GM18502 (cell line): Measurements from ENCODE around the gene EIF4EBP2.

Experiments used
- ATAC-seq: cut with Tn5 transposase; IDR thresholded peaks from one replicate; pipeline ENCODE4 v1.9.1; 2021; ENCODE audit warnings: mild to moderate bottlenecking; ENCODE audit not compliant: unreplicated experiment, poor library complexity

Gene EIF4EBP2

GRCh38 chr10:70457759-70458305, 53.9 kb downstream of the EIF4EBP2 start:
- ATAC-seq, result no peak

DNA sequence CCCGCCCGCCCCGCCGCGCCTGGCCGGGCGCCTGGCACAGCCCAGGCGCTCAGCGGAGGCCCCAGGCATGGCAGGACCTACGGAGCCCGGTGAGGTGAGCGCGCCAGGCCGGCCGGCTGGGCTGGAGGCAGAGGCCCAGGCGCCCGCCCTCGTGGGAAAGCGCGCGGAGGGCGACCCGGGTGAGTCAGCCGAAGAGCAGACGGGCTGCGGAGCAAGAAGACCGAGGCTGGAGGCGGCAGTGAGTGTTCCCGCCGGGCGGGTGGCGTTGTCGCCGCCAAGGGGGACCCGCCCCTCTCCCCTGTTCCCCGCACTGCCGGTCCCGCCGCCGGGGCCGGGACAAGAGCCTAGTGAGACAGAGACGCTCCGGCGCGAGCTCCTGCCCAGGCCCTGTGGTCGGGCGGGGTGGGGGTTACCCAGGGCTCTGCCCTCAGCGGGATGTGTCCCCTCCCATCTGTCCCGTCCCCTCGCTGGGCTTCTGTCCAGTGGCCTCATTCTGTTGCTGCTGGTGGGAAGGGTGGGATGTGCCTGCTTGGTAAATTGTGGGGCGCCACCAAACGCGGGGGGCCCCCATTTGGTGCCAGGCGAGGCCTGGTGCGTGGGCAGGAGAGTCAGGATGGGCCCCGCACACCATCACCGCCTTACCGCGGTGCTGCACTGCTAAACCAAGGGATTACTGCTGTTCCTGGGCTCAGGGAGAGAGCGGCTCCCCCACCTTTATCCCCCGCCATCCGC, 54.5 kb downstream of the EIF4EBP2 start:
- ATAC-seq, result no peak

GRCh38 chr10:70459061-70459773, 55.3 kb downstream of the EIF4EBP2 start:
- no peak for ATAC-seq

DNA sequence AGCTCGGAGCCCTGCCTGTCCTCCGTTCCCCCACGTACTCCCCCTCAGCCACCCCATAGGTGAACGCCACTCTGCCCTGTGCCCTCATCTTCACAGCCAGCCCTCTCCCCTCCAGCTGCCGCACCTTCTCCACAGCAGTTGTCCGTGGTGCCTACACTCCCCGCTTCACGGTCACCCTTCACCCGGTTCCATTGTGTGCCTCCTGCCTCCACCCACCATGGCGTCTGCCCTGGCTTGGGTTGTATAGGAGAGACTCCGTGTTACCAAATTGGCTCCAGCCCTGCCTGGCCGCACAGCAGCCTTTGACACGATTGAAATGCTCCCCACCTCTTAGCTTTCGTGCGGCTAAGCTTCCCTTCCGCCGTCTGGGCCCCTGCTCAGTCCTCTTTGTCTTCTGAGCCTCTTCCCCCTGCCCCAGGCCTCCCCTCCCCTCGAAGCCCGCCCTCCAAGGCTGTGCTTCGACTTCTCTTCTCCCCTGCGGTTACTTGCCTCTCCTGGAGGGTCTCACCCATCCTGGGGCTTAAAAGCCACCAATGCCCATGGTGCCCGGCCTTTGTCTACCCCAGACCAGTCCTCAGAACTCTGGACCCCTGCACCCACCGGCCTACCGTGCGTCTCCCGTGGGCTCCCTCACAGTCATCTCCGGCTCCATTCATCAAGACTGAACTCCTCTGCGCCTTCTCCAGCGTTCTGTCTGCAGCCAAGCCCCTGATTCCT, 56.0 kb downstream of the EIF4EBP2 start:
- no peak for ATAC-seq

- no peak for ATAC-seq
These were observed 57.7 kb downstream of the EIF4EBP2 start for GRCh38 chr10:70461397-70462348.

- ATAC-seq, result no peak
These were observed 58.5 kb downstream of the EIF4EBP2 start for GRCh38 chr10:70462349-70462984.

DNA sequence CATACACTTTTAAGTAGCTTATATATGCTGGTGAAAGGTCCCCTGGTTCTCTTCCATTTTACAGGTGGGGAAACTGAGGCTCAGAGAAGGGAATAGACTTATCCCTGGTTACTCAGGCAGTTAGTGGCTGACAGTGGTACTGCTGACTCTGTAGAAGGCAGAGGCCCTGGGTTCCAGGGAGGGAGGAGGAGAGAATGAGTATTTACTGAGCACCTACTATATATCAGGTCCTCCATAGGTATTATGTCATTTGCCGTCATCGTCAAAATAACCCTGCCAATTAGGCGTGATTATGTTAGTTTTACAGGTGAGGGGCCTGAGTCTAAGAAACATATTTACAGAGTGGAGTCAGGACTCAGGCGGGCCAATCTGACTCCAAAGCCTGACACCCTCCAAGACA, 61.3 kb downstream of the EIF4EBP2 start:
- no peak for ATAC-seq

- ATAC-seq, result no peak
These were observed 61.9 kb downstream of the EIF4EBP2 start for GRCh38 chr10:70465832-70466231.

DNA sequence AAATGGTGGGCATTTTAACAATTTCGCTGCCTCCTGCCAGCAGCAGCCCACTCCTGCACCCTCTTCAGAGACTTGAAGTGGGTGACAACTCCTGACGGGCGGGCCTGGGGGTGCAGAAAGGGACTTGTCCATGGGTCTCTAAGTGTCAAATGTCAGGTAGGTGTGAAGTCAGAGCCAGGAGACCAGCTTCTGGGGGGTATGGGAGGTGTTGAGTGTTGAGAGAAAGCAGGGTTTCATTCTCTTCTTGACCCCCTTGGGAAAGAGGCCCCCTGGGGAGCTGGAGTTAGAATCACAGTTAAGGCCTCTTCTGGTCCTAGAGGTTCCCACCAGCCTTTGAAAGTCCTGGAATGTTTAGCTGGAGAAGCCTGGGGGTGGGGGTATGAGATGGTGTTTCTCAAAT, 63.0 kb downstream of the EIF4EBP2 start:
- ATAC-seq, result no peak

DNA sequence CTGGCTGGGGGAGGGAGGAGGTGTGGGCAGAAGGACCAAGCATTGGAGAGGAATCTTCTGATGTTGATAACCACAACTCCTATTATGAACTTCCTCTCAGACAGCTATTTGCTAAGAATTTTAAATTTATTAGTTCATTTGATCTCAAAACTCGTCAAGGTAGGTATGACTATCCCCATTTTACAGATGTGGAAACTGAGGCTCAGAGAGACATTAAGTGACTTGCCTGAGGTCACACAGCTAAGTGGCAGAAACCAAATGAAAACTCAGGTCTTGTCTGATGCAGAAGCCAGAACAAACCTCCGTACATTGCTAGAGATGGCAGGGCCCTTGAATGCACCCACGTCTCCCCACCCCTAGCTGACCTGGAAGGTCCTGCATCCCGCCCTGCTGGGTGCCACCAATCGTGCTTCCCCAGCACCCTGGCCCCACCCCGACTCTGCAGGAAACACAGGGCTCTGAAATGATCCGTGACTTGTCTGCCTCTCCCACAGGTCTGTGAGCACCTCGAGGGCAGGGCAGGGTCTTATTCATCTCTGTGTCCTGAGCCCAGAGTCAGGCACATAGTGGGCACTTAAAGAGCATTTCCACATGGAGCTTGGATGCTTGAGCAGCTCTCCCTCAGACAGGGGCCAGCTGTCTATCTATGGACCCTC, 69.0 kb downstream of the EIF4EBP2 start:
- ATAC-seq, result no peak

- ATAC-seq, result no peak
These were observed 70.8 kb downstream of the EIF4EBP2 start for GRCh38 chr10:70474780-70475179.

DNA sequence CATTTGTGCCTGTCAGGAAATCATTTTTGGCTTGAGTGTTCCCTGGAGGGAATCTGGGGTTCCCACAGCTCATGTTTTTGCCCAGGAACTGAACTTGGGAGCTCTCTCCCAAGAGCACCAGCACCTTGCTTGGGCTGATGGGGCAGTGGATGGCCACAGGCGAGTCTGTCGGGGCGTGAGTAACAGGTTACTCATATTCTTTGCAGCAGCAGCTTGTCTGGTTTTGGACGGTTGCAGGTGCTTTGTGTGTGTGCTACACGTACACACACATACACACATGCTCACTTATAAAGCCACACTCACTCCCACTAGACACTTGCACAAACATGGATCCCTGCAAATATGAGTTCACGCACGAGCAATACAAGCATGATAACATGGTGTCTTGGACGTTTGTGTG, 71.7 kb downstream of the EIF4EBP2 start:
- no peak for ATAC-seq

DNA sequence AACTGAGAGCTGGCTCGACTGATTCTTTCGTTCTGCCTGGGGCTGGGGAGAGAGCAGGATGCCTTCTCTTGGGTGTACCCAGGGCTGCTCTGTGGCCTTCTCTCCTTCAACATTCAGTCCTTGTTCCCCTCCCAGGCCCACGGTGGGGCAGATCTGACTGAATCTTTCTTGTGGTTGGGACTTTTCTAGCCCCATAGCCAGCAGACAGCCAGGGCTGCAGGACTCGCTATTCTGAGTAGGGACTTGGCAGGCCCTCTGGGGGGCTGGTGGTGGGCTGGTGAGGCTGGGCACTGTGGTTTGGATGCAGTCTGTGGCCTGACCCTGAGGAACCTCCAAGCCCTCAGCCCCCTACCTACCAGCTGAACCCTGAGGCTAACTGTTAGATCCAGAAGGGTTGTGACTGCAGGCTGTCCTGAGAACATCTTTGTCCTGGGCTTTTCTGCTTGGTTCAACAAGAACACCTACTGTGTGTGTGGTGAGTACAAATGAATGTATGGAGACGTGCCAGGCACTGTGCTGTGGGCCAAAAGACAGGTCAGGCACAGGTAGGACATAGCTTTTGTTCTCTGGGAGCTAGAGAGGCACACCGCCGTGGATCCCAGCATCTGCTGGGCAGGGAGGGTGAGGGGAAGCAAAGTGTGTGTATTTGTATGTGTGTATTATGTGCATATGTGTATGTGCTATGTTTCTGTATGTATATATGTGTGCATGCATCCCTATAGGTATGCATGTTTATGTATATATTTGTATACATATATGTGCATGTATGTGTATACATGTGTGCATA, 72.5 kb downstream of the EIF4EBP2 start:
- no peak for ATAC-seq

- no peak for ATAC-seq
These were observed 73.8 kb downstream of the EIF4EBP2 start for GRCh38 chr10:70477661-70478162.
